Stomach (tissue), 19 donors: ENCODE measurements around the gene ZNF527. TPM values are rescaled to one million over a fixed set of nuclear protein-coding genes. Genes with fewer than 3 reads are reported as not detected.

Experiments used
- DNase-seq, 2 donors: peaks; one replicate each; pipeline versions ENCODE4 v3.0.0 to v3.0.0-alpha.2; 2013 to 2019
- H3K27ac ChIP-seq, 5 donors: fragments of 200-600 bp in 4 of 5; sonication (generic) in 4 of 5; one replicate each; pipeline ENCODE4 v1.5.1; 2013 to 2019; ENCODE audit warnings: mild to moderate bottlenecking in 1 of 5, moderate library complexity in 1 of 5
- H3K27me3 ChIP-seq, 3 donors: fragments of 200-600 bp; sonication (generic); one replicate each; pipeline ENCODE4 v1.5.1; 2017 to 2019; ENCODE audit warnings: mixed run types in 1 of 3
- H3K36me3 ChIP-seq, 4 donors: fragments of 200-600 bp; sonication (generic); 1 replicate in 3 of 4; 2 replicates in 1 of 4; pipeline ENCODE4 v1.5.1; 2016 to 2019
- H3K4me1 ChIP-seq, 4 donors: fragments of 200-600 bp; sonication (generic); one replicate each; pipeline ENCODE4 v1.5.1; 2016 to 2019
- H3K4me3 ChIP-seq, 4 donors: fragments of 200-600 bp; sonication (generic) in 3 of 4; one replicate each; pipeline ENCODE4 v1.5.1; 2016 to 2019; ENCODE audit warnings: mild to moderate bottlenecking in 1 of 4
- H3K9me3 ChIP-seq, 4 donors: fragments of 200-600 bp; sonication (generic); one replicate each; pipeline ENCODE4 v1.5.1; 2016 to 2019
- CTCF ChIP-seq, 7 experiments: fragments of 450-650 bp in 4 of 7; fragments of 200-600 bp in 3 of 7; sonication (generic) in 3 of 7; IDR thresholded peaks; one replicate each; pipeline ENCODE4 v1.5.1; 2016 to 2019; ENCODE audit warnings: antibody characterized with exemption in 7 of 7, control low read depth in 2 of 7, mild to moderate bottlenecking in 1 of 7
- EP300 ChIP-seq: sonication (generic); formaldehyde crosslinking; IDR thresholded peaks from one replicate; pipeline ENCODE4 v1.6.1; 2017; ENCODE audit warnings: antibody characterized with exemption
- POLR2A ChIP-seq, 4 donors: fragments of 450-650 bp; IDR thresholded peaks; one replicate each; pipeline ENCODE4 v1.6.1; 2016; ENCODE audit warnings: antibody characterized with exemption in 4 of 4, control low read depth in 2 of 4, mild to moderate bottlenecking in 1 of 4, moderate library complexity in 1 of 4
- POLR2AphosphoS5 ChIP-seq, 3 donors: sonication (generic); formaldehyde crosslinking; IDR thresholded peaks; one replicate each; pipeline ENCODE4 v1.6.1; 2016; ENCODE audit warnings: antibody characterized with exemption in 3 of 3
- WGBS, 5 donors: extraction: QIAGEN DNeasy Blood & Tissue Kit in 3 of 5; methylation state at CpG; one replicate each; pipeline versions ENCODE4 v1.1.5 to v1.1.7; 2013 to 2018; 5-methylcytosine and 5-hydroxymethylcytosine counted together
- intact Hi-C: fragments of 100-400 bp; cut with DNase I; formaldehyde crosslinking; loops from one replicate; pipeline ENCODE4 v1.15.1; 2023; ENCODE audit warnings: low total_unique reads
- long read RNA-seq, 10 donors: transcript quantifications; one replicate each; lab custom pipeline, GENCODE V29; 2026
- polyA plus RNA-seq, 3 donors: library from polyadenylated mRNA; stranded (reverse); fragments of 200-250 nt; gene quantifications; one replicate each; pipeline ENCODE4 v1.2.3, GENCODE V29; 2013
- total RNA-seq, 5 donors: library from RNA; depleted of rRNA; stranded (reverse); fragments of >200 nt; gene quantifications; one replicate each; pipeline versions ENCODE4 v1.1.0 to v1.2.3, GENCODE V29; 2014 to 2016
- donor health status: healthy with polysubstance abuse.
- donor health status: Bipolar disorder and iron deficiency.
- donor health status: healthy.

Gene ZNF527
- total RNA-seq (10 to 100 TPM in 1 of 5 donors, 1 to 10 TPM in 4; 2.7 to 20.6 (median 8.2) TPM), polyA plus RNA-seq (1 to 10 TPM; 2.3 to 3.2 (median 2.6) TPM)
- long read RNA-seq, donor 1: 0 reads
- long read RNA-seq, donor 2: 0 reads
- long read RNA-seq, donor 3: 0 reads
- long read RNA-seq, donor 4: 0 reads
- long read RNA-seq, donor 5: 0 reads
- long read RNA-seq, donor 6, partial matches to known transcripts: 0 of 1 reads
- long read RNA-seq, donor 6, other reads (novel, unspliced or antisense): 0 of 1 reads
- long read RNA-seq, donor 7, partial matches to known transcripts: 0 of 1 reads
- long read RNA-seq, donor 7, other reads (novel, unspliced or antisense): 0 of 1 reads
- long read RNA-seq, donor 8, partial matches to known transcripts: 0 of 1 reads
- long read RNA-seq, donor 8, other reads (novel, unspliced or antisense): 0 of 1 reads
- long read RNA-seq, donor 9, partial matches to known transcripts: 0 of 4 reads
- long read RNA-seq, donor 9, other reads (novel, unspliced or antisense): 0 of 4 reads
- long read RNA-seq, donor 10, partial matches to known transcripts: 0 of 1 reads
- long read RNA-seq, donor 10, other reads (novel, unspliced or antisense): 0 of 1 reads

- intact Hi-C loops: loop anchor here (10.0 kb wide), 1 partner anchor 94 kb away; the partner anchor contains the start of genes ZNF569 and ZNF570
- peak; percentile 97 to 99 for DNase-seq
- TF ChIP-seq POLR2A (IDR thresholded peaks at IDR 0.05): peak in 2 of 4 donors; percentile 6 to 57
- TF ChIP-seq EP300: no peak
- TF ChIP-seq POLR2AphosphoS5 (IDR thresholded peaks at IDR 0.05): peak; percentile 94 to 97 (median 95)
- no peak for TF ChIP-seq CTCF (IDR thresholded peaks at IDR 0.05)
Measured at GRCh38 chr19:37370880-37371661, at the start of gene ZNF527. Gene ZNF527, plus strand, starts transcription at chr19:37371099. Its CDS starts 3,100 bp downstream, at chr19:37374199.

GRCh38 chr19:37329686-37330085 is 41.2 kb upstream of the ZNF527 start:
- Histone ChIP-seq H3K27me3 (no peaks in the 10 kb centered on the region), H3K27ac (no peak overlapping the region), H3K4me3 (no peak overlapping the region), H3K9me3 (no peaks in the 10 kb centered on the region), H3K36me3 (peaks cover 21 to 64% (median 55%) of the 10 kb centered on the region in 4 donors), H3K4me1 (peaks cover 0 to 9% (median 7%) of the 10 kb centered on the region in 4 donors)
- 43 to 84% (median 76%) methylated on average over 1 of the region's 1 CpG for whole genome bisulfite sequencing, 5 donors
- TF ChIP-seq POLR2AphosphoS5 (IDR thresholded peaks at IDR 0.05) (no peak), POLR2A (IDR thresholded peaks at IDR 0.05) (no peak), EP300 (no peak), CTCF (IDR thresholded peaks at IDR 0.05) (no peak)
- no peak for DNase-seq
- intact Hi-C loops: loop anchor here (10.0 kb wide), 1 partner anchor 485 kb away; no protein-coding TSS in a partner anchor

More at GRCh38 chr19:37370880-37371661, at the start of gene ZNF527:
- 1 to 4% (median 1%) methylated on average over 8 to 58 of the region's 58 CpGs for WGBS, 5 donors
- H3K27me3 ChIP-seq: no peaks in the 10 kb centered on the region
- peaks cover 3 to 22% (median 10%) of the 10 kb centered on the region in 4 donors for H3K4me1 ChIP-seq
- H3K36me3 ChIP-seq: peaks cover 14 to 29% (median 26%) of the 10 kb centered on the region in 4 donors
- H3K9me3 ChIP-seq: peaks cover 0 to 36% (median 19%) of the 10 kb centered on the region in 4 donors
- peak within 1 kb of the TSS; percentile 57 to 73 (median 61) for H3K4me3 ChIP-seq
- H3K27ac ChIP-seq: peak within 1 kb of the TSS; percentile 72 to 90 (median 88)

GRCh38 chr19:37332839-37333238 is 38.1 kb upstream of the ZNF527 start:
- Histone ChIP-seq H3K9me3 (no peaks in the 10 kb centered on the region), H3K27me3 (no peaks in the 10 kb centered on the region), H3K4me3 (no peak overlapping the region), H3K36me3 (peaks cover 10 to 32% (median 24%) of the 10 kb centered on the region in 4 donors), H3K4me1 (peaks cover 9 to 38% (median 24%) of the 10 kb centered on the region in 4 donors), H3K27ac (no peak overlapping the region)
- TF ChIP-seq POLR2AphosphoS5 (IDR thresholded peaks at IDR 0.05): no peak
- no peak for TF ChIP-seq POLR2A (IDR thresholded peaks at IDR 0.05)
- TF ChIP-seq EP300: no peak
- no peak for TF ChIP-seq CTCF (IDR thresholded peaks at IDR 0.05)
- intact Hi-C loops: no loop called here
- no peak for DNase-seq

- no peaks in the 10 kb centered on the region for H3K27me3 ChIP-seq
- TF ChIP-seq EP300 (no peak), CTCF (IDR thresholded peaks at IDR 0.05) (no peak), POLR2A (IDR thresholded peaks at IDR 0.05) (no peak), POLR2AphosphoS5 (IDR thresholded peaks at IDR 0.05) (no peak)
- peaks cover 8 to 26% (median 20%) of the 10 kb centered on the region in 4 donors for H3K36me3 ChIP-seq
- no peaks in the 10 kb centered on the region for H3K9me3 ChIP-seq
- DNase-seq: no peak
- no peak overlapping the region for H3K27ac ChIP-seq
- no peak overlapping the region for H3K4me3 ChIP-seq
- intact Hi-C loops: no loop called here
- H3K4me1 ChIP-seq: peaks cover 9 to 44% (median 27%) of the 10 kb centered on the region in 4 donors
- WGBS, 5 donors: 32 to 53% (median 50%) methylated on average over 1 of the region's 1 CpG
Measured at GRCh38 chr19:37333457-37333856, 37.4 kb upstream of the ZNF527 start.
